ENCODE data around the gene AGBL1. TPM values are rescaled to one million over a fixed set of nuclear protein-coding genes. Genes with fewer than 3 reads are reported as not detected.

Gene AGBL1
- total RNA-seq, 1 experiment from 2014 or later, result not detected

DNA sequence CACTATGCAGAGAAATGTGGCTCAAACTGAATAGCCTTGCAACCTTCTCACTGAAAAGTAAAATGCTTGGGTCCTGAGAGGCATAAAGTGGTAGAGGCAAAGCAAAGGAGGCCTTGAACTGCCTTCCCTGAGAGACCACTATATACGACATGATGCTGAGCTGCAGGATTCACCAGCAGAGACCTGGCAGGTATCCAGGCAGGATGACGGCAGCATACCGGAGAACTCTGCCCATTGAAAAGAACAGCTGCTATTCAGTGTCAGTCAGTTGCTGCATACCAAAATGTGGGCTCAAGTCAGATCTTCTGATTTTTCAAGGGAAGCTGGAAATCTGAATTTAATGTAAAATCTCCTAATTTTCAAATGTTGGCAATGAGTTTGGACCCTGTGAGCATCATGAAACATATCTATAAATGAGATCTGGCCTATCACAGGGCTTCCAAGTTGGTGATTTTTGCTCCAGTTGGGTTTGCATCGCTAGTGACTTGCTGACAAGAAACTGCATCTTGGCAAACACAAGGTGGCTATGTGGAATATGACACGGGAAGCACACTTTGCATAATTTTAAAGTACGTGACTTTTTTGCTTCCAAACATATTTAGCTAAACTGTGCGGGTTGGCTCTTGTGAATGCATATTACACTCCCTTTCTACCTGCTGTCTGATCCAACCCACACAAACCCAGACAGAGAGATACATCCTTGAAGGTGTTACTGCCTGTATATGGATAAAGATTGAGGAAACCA lies 529.0 kb downstream of the AGBL1 start:
- H3K36me3 ChIP-seq (ENCODE audit: insufficient read depth, low read length, poor library complexity, severe bottlenecking), result no peaks in the 10 kb centered on the region
- ChIA-PET CTCF (no interaction called here), POLR2A (ENCODE audit: low non-redundant PET) (no interaction called here)
- intact Hi-C loops (cut with micrococcal nuclease; ENCODE audit: unreplicated experiment), result no loop called here
- peaks cover 14% of the 10 kb centered on the region for H3K9me3 ChIP-seq (ENCODE audit: low read depth, low read length, poor library complexity, severe bottlenecking)
- TF ChIP-seq EZH2 (IDR thresholded peaks at IDR 0.05; ENCODE audit: borderline replicate concordance, low read depth, low read length, poor library complexity, severe bottlenecking) (no peak), CTCF (conservative IDR thresholded peaks at IDR 0.05; ENCODE audit: low read depth, low read length) (no peak)
- DNase-seq (ENCODE audit: low spot score), result no peak
- H3K4me3 ChIP-seq (ENCODE audit: low read depth, low read length, poor library complexity, severe bottlenecking), result no peak overlapping the region
- no peaks in the 10 kb centered on the region for H3K27me3 ChIP-seq (replicated peaks; ENCODE audit: insufficient read depth, low read depth, low read length, poor library complexity)
- no TSS peak for BruUV-seq (replicated peaks)
- H3K27ac ChIP-seq (ENCODE audit: low read depth, low read length, poor library complexity, severe bottlenecking), result no peak overlapping the region
- H3K4me1 ChIP-seq (ENCODE audit: insufficient read depth, low read length, poor library complexity, severe bottlenecking), result no peaks in the 10 kb centered on the region

GRCh38 chr15:86609275-86609674 lies 529.6 kb downstream of the AGBL1 start:
- H3K36me3 ChIP-seq (ENCODE audit: insufficient read depth, low read length, poor library complexity, severe bottlenecking), result no peaks in the 10 kb centered on the region
- CTCF ChIA-PET, result no interaction called here
- H3K27me3 ChIP-seq (replicated peaks; ENCODE audit: insufficient read depth, low read depth, low read length, poor library complexity), result no peaks in the 10 kb centered on the region
- no peak for TF ChIP-seq CTCF (conservative IDR thresholded peaks at IDR 0.05; ENCODE audit: low read depth, low read length)
- no peak for TF ChIP-seq EZH2 (IDR thresholded peaks at IDR 0.05; ENCODE audit: borderline replicate concordance, low read depth, low read length, poor library complexity, severe bottlenecking)
- BruUV-seq (replicated peaks), result no TSS peak
- POLR2A ChIA-PET (ENCODE audit: low non-redundant PET), result no interaction called here
- intact Hi-C loops (cut with micrococcal nuclease; ENCODE audit: unreplicated experiment), result no loop called here
- H3K27ac ChIP-seq (ENCODE audit: low read depth, low read length, poor library complexity, severe bottlenecking), result no peak overlapping the region
- peaks cover 14% of the 10 kb centered on the region for H3K9me3 ChIP-seq (ENCODE audit: low read depth, low read length, poor library complexity, severe bottlenecking)
- no peak for DNase-seq (ENCODE audit: low spot score)
- H3K4me1 ChIP-seq (ENCODE audit: insufficient read depth, low read length, poor library complexity, severe bottlenecking), result no peaks in the 10 kb centered on the region
- no peak overlapping the region for H3K4me3 ChIP-seq (ENCODE audit: low read depth, low read length, poor library complexity, severe bottlenecking)

DNA sequence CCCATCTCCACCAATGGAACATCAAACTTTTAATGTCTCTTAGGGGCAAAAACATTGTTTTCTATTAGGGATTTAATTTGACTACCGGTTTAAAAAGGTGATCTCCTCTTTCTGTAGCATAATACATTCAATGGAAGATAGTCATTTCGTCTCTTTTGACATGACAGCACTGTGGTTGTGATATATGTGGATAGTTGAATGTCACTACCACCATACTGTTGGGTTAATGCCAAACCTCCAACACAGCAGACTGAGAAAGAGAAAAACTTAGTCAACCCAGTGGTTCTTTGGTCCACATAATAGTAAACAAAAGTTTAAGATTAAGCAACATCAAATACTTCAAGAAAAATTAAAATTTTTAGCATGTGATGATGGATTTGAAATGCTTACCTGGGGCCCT lies 530.4 kb downstream of the AGBL1 start:
- Histone ChIP-seq H3K9me3 (ENCODE audit: low read depth, low read length, poor library complexity, severe bottlenecking) (peaks cover 14% of the 10 kb centered on the region), H3K27me3 (replicated peaks; ENCODE audit: insufficient read depth, low read depth, low read length, poor library complexity) (no peaks in the 10 kb centered on the region), H3K4me1 (ENCODE audit: insufficient read depth, low read length, poor library complexity, severe bottlenecking) (no peaks in the 10 kb centered on the region), H3K4me3 (ENCODE audit: low read depth, low read length, poor library complexity, severe bottlenecking) (no peak overlapping the region), H3K27ac (ENCODE audit: low read depth, low read length, poor library complexity, severe bottlenecking) (no peak overlapping the region), H3K36me3 (ENCODE audit: insufficient read depth, low read length, poor library complexity, severe bottlenecking) (no peaks in the 10 kb centered on the region)
- TF ChIP-seq CTCF (conservative IDR thresholded peaks at IDR 0.05; ENCODE audit: low read depth, low read length), result no peak
- no peak for TF ChIP-seq EZH2 (IDR thresholded peaks at IDR 0.05; ENCODE audit: borderline replicate concordance, low read depth, low read length, poor library complexity, severe bottlenecking)
- intact Hi-C loops (cut with micrococcal nuclease; ENCODE audit: unreplicated experiment), result no loop called here
- no TSS peak for BruUV-seq (replicated peaks)
- ChIA-PET POLR2A (ENCODE audit: low non-redundant PET) (no interaction called here), CTCF (no interaction called here)
- DNase-seq (ENCODE audit: low spot score), result no peak
